ENCODE data around the gene MRGPRG. TPM values are rescaled to one million over a fixed set of nuclear protein-coding genes. Genes with fewer than 3 reads are reported as not detected.

The MRGPRG gene
- total RNA-seq, 4 donors from 2014 or later, result not detected

DNA sequence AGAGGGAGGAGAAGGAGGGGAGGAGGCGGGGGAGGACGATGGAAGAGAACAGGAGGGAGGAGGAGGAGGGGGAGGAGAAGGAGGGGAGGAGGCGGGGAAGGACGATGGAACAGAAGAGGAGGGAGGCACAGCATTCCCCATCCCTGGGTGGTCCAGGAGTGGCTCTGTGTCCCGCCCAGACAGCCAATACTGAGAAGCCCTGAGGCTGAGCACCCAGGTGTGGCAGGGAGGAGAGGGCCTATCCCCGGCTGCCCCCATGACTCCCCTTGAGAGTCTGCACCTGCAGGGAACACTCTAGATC, 12.9 kb upstream of the MRGPRG start:
- H3K27me3 ChIP-seq, result peaks cover 0 to 30% of the 10 kb centered on the region in 2 donors
- no peaks in the 10 kb centered on the region for H3K36me3 ChIP-seq
- H3K27ac ChIP-seq, result no peak overlapping the region
- no peaks in the 10 kb centered on the region for H3K9me3 ChIP-seq
- H3K4me1 ChIP-seq, result peaks cover 0 to 12% (median 0%) of the 10 kb centered on the region in 4 donors
- no peak for TF ChIP-seq POLR2A (IDR thresholded peaks at IDR 0.05)
- 57 to 60% methylated on average over 6 of the region's 6 CpGs for WGBS, 2 donors
- H3K4me3 ChIP-seq, result no peak overlapping the region
- DNase-seq (ENCODE audit: low spot score in 2 of 2), result no peak

DNA sequence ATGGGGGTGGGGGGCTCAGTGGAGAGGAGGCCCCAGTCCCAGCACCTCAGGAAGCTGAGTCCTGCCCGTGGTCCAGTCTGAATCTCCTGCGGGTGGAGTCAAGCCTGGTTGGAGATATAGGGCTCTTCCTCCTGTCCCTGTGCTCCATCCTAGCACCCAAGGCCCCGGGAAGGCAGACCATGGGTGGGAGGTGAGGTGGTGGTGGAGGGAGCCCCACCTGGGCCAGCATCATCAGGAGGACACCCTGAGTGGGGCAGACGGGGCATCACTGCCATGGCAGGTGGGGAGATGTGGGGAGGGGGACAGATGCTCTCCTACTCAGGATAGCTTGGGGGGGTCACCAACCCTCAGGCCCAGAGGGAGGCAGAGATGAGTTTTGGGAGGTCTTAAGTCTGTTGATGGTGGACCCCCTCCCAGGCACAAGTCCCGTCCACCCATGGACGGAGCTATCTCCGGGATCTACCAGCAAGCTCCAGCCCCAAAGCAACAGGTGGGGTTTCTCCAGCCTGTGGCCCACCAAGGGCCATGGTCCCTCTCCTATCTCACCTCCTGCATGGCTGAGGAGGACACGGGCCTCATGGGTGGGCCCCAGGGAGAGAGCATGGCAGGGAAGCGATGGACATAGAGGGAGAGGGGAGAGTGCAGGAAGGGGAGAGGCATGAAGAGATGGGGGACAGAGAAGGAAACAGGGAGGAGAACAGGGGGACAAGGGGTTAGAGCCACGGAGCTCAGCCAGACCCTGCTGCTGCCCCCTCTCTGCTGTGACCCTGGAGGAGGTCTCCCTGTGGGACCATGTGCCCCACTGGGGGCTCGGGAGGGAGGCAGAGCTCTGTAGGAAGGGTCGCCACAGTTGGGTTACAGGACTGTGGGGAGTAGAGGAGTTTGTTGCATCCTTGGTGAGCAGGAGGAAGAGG, 12.3 kb upstream of the MRGPRG start:
- H3K9me3 ChIP-seq, result no peaks in the 10 kb centered on the region
- no peak for TF ChIP-seq EP300 (IDR thresholded peaks at IDR 0.05)
- TF ChIP-seq, protein P1, sequence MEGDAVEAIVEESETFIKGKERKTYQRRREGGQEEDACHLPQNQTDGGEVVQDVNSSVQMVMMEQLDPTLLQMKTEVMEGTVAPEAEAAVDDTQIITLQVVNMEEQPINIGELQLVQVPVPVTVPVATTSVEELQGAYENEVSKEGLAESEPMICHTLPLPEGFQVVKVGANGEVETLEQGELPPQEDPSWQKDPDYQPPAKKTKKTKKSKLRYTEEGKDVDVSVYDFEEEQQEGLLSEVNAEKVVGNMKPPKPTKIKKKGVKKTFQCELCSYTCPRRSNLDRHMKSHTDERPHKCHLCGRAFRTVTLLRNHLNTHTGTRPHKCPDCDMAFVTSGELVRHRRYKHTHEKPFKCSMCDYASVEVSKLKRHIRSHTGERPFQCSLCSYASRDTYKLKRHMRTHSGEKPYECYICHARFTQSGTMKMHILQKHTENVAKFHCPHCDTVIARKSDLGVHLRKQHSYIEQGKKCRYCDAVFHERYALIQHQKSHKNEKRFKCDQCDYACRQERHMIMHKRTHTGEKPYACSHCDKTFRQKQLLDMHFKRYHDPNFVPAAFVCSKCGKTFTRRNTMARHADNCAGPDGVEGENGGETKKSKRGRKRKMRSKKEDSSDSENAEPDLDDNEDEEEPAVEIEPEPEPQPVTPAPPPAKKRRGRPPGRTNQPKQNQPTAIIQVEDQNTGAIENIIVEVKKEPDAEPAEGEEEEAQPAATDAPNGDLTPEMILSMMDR (IDR thresholded peaks at IDR 0.05), result no peak
- TF ChIP-seq POLR2A (IDR thresholded peaks at IDR 0.05), result no peak
- no peak overlapping the region for H3K27ac ChIP-seq
- H3K4me1 ChIP-seq, result peaks cover 0 to 12% (median 0%) of the 10 kb centered on the region in 4 donors
- no peak for DNase-seq (ENCODE audit: low spot score in 2 of 2)
- H3K27me3 ChIP-seq, result peaks cover 0 to 30% of the 10 kb centered on the region in 2 donors
- 82 to 84% methylated on average over 12 of the region's 12 CpGs for WGBS, 2 donors
- H3K4me3 ChIP-seq, result no peak overlapping the region
- no peaks in the 10 kb centered on the region for H3K36me3 ChIP-seq

- H3K27me3 ChIP-seq, result peaks cover 0 to 30% of the 10 kb centered on the region in 2 donors
- H3K9me3 ChIP-seq, result no peaks in the 10 kb centered on the region
- peaks cover 0 to 12% (median 0%) of the 10 kb centered on the region in 4 donors for H3K4me1 ChIP-seq
- no peaks in the 10 kb centered on the region for H3K36me3 ChIP-seq
- DNase-seq (ENCODE audit: low spot score in 2 of 2), result no peak
- H3K27ac ChIP-seq, result no peak overlapping the region
- no peak overlapping the region for H3K4me3 ChIP-seq
- TF ChIP-seq POLR2A (IDR thresholded peaks at IDR 0.05), result no peak
- no peak for TF ChIP-seq EP300 (IDR thresholded peaks at IDR 0.05)
- TF ChIP-seq, protein P1 (IDR thresholded peaks at IDR 0.05), result no peak
- 79 to 88% methylated on average over 16 to 21 of the region's 21 CpGs for WGBS, 2 donors
Observed at GRCh38 chr11:3229673-3230630, 11.3 kb upstream of the MRGPRG start.

DNA sequence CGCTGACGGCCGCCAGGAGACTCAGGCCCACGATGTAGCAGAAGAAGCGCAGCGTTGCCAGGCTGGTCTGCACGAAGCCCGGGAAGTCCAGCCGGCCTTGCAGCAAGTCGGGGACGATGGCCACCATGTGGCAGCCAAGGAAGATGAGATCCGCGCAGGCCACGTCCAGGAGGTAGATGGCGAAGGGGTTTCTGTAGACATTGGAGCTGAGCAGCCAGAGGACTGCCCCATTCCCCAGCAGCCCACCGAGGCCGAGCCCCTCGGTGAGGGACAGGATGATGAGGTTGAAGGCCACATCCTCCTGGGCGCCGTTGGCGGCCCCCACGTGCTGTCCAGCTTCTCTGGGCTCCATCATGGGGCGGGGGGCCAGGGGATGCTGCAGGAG, 9.8 kb upstream of the MRGPRG start:
- DNase-seq (ENCODE audit: low spot score in 2 of 2), result no peak
- H3K9me3 ChIP-seq, result no peaks in the 10 kb centered on the region
- no peaks in the 10 kb centered on the region for H3K36me3 ChIP-seq
- TF ChIP-seq, protein P1 (IDR thresholded peaks at IDR 0.05), result no peak
- no peak for TF ChIP-seq EP300 (IDR thresholded peaks at IDR 0.05)
- TF ChIP-seq POLR2A (IDR thresholded peaks at IDR 0.05), result no peak
- no peak overlapping the region for H3K4me3 ChIP-seq
- 81 to 88% methylated on average over 18 to 23 of the region's 23 CpGs for WGBS, 2 donors
- peaks cover 0 to 12% (median 0%) of the 10 kb centered on the region in 4 donors for H3K4me1 ChIP-seq
- no peak overlapping the region for H3K27ac ChIP-seq
- peaks cover 0 to 41% of the 10 kb centered on the region in 2 donors for H3K27me3 ChIP-seq

DNA sequence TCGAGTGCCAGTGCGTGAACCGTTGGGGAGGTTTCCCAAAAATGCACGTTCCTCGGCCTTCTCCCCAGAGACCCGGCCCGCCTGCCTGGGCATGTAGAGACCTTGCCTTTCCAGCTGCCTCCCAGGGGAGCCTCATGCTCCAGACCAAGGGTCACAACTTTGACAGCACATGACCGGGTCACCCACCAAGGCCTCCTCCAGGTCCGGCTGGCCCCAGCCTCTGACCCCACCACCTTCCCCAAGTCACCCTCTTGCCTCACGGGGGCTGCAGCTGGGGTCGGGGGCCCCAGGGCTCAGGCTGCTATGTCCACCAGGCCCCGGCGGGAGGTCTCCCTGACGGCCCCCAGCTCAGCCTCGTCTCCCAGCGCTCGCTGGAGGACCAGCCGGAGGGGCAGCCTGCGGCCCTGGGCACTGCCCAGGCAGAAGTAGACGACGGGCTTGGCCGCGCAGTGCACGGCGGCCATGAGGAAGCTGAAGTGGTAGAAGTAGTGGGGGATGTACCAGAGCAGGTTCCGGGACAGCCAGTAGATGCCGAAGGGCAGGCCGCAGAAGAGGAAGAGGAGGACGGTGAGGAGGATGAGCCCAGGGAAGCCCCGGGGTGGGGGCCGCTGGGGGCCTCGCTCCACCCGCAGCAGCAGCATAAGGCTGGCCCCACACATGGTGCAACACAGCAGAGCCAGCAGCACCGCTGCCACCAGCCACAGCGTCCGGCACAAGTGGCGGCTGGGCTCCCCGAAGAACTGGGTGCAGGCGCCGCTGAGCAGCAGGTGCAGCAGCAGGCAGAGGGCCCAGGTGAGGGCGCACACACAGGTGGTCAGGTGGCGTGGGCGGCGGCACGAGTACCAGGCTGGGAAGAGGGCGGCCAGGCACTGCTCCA, 9.2 kb upstream of the MRGPRG start:
- no peak for DNase-seq (ENCODE audit: low spot score in 2 of 2)

More for the DNA sequence above, 9.2 kb upstream of the MRGPRG start:
- Histone ChIP-seq H3K9me3 (no peaks in the 10 kb centered on the region), H3K27ac (no peak overlapping the region), H3K27me3 (peaks cover 0 to 48% of the 10 kb centered on the region in 2 donors), H3K4me1 (peaks cover 0 to 12% (median 0%) of the 10 kb centered on the region in 4 donors), H3K4me3 (no peak overlapping the region), H3K36me3 (no peaks in the 10 kb centered on the region)
- WGBS, 2 donors, result 86 to 89% methylated on average over 25 to 40 of the region's 46 CpGs
- TF ChIP-seq, protein P1 (IDR thresholded peaks at IDR 0.05), result no peak
- TF ChIP-seq EP300 (IDR thresholded peaks at IDR 0.05), result no peak
- no peak for TF ChIP-seq POLR2A (IDR thresholded peaks at IDR 0.05)

Data from tibial nerve (tissue), 4 donors.